ENCODE data around the gene TYROBP.
"Not testable (repeated sequence)": the region's sequence is repeated elsewhere in the genome, so short reads cannot be mapped to it uniquely, and the experiment has no call there.

The TYROBP gene

DNA sequence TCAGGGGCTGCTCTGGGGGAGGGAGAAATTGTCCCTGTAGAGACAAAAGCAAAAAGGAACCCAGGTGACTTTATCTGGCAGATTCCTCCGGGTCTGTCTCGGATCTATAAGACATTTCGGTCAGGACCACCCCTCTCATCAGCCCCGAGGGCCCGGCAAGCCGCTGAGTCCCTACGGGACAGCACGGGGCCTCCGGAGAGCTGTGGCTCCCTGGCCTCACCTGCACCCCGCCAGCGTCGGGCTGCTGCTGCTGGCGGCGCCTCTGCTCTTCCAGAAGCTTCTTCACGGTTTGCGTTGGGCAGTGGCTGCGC lies 9.6 kb downstream of the TYROBP start:
- DNase-seq: no peak

DNA sequence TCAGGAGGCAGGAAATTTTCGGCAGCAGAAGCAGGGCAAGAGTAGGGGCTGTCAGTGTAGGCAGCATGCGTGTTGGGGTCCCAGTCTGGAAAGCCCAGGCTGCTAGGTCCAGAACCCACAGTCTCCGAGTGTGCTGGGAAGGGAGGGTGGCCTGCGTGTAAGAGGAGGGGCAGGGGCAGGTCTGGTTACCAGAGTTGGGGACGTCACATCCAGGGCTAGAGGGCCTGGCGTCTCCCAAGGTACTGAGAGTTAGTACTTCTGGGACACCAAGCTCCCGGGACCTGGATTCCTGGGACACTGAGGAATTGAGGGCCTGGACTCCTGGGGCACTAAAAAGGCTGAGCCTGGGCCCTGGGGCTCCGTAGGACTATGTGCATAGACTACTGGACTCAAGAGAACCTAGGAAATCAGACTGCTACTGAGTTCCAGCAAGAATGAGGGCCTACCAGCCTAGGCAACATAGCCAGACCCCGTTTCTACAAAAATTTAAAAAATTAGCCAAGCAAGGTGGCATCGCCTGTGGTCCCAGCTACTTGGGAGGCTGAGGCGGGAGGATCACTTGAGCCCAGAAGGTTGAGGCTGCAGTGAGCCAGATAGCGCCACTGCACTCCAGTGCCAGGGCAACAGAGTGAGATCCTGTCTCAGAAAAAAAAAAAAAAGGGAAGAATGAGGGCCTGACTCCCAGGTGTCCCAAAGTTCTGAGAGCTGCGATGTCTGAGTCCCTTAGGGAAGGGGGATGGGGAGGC lies 10.2 kb downstream of the TYROBP start:
- no peak for DNase-seq

DNA sequence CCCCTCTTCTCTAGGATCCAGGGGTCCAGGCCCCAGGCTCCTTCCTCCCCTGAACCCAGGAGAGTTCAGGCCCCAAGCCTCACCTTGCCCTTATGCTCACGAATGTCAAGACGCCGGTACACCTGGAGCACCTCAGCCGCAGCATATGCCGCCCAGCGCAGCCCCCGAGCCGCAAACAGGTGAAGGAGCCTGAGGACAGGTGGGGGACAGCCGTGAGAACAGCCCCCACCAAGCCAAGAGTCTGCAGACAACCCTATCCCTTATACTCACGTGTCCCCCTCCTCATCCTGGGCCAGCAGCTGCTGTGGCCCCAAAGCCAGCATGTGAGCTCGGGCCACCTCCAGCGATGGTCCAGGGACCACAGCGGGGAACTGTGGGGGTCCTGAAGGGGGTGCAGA lies 11.5 kb downstream of the TYROBP start:
- DNase-seq: no peak

DNA sequence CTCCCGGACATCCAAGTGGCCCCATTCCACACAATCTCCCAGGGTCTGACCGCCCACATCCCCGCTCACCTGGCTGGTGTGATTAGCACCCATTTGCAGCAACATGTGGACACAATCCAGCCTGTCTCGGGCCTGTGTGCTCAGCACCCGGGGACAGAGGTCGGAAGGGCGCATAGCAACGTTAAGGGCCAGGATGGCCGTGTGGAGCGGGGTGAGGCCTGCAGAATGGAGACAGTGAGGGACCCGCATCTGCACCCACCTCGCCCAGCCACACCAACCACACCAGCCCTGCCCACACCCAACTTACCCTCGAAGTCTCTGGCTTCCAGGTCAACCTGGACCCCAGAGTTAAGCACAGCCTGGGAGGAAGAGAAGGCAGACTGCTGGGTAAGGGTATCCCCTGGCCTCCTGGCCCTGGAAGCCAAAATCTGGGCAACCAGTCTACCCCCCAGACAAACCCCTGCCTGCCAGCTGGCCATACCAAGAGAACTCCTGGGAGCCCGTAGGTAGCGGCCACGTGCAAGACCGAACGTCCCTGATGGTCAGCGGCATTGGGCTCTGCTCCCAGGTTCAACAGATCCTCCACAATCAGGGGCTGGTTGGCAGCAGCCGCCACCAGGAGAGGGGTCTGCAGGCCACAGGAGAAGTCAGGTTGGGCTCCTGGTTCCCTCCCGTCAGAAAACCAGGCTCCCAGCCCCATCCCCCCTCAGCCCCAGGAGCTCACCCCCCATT lies 12.0 kb downstream of the TYROBP start:
- DNase-seq: no peak

DNA sequence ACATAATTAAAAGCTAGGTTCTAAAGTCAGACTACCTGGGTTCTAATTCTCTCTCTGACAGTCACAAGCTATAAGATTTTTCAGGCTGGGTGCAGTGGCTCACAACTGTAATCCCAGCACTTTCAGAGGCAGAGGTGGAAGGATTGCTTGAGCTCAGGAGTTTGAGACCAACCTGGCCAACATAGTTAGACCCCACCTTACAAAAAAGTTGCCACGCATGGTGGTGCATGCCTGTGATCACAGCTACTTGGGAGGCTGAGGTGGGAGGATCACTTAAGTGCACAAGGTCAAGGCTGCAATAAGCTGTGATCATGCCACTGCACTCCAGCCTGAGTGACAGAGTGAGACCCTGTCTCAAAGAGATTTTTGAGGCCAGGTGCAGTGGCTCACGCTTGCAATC lies 13.8 kb downstream of the TYROBP start:
- DNase-seq: no peak

DNA sequence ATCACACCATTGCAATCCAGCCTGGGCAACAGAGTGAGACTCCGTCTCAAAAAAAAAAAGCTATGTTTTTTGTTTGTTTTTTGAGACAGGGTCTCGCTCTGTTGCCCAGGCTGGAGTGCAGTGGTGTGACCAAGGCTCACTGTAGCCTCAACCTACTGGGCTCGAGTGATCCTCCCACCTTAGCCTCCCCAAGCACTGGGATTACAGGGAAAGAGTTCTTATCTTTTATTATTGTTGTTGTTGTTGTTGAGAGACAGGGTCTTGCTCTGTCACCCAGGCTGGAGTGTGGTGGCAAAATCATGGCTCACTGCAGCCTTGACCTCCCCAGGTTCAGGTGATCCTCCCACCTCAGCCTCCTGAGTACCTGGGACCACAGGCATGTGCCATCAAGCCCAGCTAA lies 16.3 kb downstream of the TYROBP start:
- not testable (repeated sequence) for DNase-seq

DNA sequence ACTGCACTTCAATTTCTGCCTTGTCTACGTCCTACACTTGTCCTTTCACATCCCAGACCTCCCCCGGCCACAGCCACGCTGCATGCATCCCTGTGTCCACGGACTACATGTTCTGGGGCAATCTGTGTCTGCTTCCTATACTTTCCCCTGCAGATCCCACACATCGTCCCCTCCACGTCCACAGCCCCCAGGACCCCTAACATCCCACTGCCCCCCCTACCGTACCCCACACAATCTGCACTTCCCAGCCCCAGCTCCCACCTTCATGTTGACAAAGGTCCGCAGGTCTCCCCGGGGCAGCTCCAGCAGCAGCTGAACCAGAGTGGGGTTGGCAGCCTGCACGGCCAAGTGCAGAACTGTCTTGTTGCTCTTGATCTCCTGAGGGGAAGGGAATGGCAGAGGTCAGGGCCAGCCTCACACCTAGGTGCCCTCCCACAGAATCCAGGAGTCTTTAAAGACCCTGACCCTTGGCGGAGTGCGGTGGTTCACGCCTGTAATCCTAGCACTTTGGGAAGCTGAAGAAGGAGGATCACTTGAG lies 17.9 kb downstream of the TYROBP start:
- no peak for DNase-seq

DNA sequence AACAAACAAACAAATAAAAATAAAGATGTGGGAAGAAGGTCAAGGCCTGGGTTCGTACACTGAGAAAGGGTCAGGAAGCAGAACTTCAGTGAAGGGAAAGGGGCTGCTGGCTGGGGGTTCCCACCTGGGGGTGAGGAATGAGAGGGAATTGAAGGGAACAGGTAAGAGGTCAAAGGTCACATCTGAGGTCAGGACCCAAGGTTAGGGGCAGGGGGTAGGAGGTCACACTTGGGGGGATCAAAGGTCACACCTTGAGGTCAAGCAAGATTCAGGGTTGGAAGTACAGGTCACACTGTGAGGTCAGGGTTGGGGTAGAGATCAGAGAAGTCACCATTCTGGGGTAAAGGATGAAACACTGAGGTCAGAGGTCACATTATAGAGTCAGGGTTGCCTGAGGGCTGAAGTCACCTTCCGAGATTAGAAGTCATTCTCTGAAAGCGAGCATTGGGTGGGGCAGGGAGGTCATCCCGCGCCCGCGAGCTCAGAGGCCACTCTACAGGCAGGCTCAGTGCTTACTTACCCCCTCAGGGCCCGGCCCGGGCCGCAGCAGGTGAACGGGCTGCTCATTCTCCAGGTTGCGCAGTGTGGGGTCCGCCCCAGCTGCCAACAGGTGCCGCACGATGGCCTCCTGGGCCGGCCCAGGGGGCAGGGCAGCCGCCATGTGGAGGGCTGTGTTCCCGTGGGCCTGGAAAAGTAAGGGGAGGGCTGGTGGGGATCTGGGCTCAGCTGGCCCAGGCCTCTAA lies 18.6 kb downstream of the TYROBP start:
- no peak for DNase-seq

DNA sequence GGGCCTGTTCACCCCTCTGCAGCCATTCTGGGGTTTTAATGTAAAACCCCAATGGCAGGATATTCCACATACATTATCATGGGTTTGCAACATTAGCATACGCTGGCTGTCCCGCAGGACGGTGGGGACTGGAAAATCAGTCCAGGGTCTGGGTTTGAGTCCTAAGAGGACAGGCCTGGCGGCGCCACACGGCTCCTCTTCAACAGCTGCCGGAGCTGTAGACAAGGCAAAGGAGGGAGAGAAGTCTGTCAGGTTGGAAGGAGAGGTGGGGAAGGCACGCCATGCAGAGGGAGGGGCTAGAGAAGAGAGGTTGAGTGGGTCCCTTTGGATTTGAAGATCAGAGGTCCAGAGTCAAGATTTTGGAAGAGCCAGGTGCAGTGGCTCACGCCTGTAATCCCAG lies 19.7 kb downstream of the TYROBP start:
- no peak for DNase-seq

DNA sequence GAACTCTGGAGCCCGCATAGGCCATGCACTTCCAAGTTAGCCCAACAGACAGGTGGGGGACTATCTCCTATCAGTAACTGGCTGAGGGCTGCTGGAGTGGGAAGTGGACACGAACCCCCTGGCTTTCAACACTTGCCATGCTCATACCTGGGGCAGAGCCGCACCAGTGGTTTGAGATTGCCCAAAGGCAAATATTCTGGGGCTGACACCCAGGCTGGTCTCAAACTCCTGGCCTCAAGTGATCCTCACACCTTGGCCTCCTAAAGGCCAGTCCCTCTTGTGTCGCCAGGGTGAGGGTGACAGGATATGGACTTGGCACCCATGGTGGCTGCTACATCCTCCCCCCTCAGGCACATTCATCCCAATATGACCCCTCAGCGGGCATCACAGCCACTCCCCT lies 20.9 kb downstream of the TYROBP start:
- no peak for DNase-seq

DNA sequence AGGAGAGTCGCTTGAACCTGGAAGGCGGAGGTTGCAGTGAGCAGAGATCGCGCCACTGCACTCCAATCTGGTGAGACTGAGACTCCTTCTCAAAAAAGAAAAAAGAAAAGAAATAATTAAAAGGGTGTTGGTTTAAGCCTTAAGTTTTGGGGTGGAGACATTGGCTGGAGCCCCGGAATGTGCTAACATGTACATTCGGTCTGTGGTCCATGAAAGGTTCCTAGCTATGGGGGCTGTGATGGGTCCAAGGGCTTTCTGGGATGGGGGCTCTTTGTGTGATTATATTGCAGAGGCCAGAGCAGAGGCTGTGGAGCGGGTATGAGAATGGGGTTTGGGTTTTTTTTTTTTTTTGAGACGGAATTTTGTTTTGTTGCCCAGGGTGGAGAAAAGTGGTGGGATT lies 22.2 kb downstream of the TYROBP start:
- DNase-seq: no peak

DNA sequence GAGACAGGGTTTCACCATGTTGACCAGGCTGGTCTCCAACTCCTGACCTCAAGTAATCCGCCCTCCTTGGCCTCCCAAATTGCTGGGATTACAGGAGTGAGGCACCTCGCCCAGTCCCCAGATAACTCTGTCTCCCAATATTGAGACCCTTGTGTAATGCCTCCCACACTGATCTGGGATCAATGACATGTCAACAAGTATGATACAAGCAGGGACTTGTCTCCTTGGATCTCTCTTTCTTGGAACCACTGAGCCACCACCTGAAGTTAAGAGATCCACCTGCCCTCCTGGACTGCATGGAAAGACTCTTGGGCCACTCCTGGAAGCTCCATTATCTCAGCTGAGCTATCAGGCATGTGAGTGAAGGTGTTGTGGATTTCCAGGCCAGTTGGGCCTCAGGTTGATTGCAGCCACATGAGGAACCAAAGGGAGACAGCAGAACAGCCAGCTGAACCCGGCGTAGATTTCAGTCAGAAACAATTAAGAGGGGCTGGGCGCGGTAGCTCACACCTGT lies 22.8 kb downstream of the TYROBP start:
- DNase-seq: no peak

DNA sequence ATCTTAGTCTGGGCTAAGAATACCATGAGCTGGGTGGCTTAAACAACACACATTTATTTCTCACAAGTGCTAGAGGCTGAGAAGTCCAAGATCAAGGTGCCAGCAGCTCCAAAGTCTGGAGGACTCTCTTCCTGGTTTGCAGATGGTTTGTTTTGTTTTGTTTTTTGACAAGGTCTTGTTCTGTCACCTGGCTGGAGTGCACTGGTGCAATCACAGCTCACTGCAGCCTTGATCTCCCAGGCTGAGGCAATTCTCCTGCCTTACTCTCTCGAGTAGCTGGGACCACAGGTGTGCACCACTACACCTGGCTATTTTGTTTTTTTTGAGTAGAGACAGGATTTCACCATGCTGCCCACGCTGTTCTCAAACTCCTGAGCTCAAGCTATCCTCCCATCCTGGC lies 24.2 kb downstream of the TYROBP start:
- no peak for DNase-seq

DNA sequence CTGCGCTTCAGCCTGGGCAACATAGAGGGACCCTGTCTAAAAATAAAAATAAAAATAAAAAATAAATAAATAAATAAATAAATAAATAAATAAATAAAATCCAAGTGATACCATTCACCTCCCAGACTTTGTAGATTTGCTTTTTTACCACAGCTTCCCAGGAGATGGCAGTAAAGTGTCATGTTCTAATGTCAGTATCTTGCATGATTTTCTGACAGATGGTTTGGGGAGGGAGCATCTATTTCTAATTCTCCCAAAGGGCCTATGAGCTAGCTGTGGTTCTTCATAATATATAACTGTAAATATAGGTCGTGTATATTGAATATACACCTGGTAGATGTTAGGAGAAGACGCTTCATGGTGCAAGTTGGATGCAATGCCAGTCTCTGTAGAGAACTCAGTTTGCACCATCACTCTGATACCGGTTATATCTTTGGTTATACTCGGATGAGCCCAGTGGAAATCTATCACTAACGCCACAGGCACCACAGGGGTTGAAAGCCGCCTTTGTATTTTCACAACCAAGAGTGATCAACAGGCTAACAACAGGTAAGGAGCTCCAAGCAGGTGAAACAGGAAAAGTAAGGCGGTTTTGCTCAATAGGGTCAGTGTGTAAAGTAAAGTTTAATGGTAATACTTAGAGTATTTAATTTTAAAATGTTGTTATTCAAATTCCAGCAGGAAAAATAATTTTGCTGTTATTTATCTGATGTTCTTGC lies 25.8 kb downstream of the TYROBP start:
- peak; percentile 71 to 81 for DNase-seq

DNA sequence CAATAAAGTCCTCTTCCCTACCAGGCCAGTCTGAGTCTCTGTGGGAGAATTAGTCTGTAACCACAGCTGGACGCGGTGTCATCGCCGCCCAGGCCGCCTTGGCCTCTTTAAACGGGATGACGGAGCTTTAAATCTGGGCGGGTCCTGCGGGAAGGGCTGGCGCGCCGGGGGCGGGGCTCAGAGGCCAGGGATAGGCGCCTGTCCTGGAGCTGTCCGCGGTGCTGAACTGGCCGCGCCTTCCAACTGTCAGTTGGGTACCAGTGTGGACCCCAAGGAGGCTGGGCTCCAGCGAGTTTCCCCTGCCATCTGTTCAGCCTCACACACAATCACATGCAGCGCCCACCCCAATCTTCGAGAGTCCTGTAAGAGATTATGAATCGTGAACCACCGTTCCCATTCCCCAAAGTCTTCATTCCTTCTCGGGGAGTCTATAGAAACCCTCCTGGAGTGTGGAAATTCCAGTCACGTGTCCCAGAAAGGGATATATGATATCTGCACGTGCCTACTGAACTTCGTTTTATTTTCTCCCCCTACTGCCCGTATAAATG lies 28.3 kb downstream of the TYROBP start:
- DNase-seq: peak; percentile 81 to 88

DNA sequence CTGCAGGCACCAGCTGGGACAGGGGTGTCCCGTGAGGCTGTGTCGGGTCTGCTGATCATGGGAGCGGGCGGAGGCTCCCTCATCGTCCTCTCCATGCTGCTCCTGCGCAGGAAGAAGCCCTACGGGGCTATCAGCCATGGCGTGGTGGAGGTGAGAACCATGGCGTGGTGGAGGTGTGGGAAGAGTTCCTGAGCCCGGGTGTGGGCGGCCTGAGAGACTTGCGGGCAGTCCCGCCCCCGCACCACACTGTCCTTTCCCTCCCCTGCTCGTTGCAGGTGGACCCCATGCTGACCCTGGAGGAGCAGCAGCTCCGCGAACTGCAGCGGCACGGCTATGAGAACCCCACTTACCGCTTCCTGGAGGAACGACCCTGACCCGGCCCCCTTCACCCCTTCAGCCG lies 29.0 kb downstream of the TYROBP start:
- DNase-seq: no peak

DNA sequence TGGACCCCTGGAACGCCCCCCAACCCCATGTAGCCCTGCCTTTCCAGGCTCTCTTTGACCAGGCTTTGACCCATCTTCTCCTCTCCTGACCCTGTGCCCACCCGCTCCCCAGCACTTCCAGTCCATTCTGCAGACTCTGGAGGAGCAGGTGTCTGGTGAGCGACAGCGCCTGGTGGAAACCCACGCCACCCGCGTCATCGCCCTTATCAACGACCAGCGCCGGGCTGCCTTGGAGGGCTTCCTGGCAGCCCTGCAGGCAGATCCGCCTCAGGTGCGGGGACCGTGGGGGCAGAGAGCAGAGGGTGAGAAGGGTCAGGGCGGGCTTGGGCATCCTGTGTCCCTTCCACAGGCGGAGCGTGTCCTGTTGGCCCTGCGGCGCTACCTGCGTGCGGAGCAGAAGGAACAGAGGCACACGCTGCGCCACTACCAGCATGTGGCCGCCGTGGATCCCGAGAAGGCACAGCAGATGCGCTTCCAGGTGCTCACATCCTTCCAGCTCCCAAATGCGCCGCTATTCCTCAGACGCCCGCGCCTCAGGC lies 33.6 kb downstream of the TYROBP start:
- no peak for DNase-seq

DNA sequence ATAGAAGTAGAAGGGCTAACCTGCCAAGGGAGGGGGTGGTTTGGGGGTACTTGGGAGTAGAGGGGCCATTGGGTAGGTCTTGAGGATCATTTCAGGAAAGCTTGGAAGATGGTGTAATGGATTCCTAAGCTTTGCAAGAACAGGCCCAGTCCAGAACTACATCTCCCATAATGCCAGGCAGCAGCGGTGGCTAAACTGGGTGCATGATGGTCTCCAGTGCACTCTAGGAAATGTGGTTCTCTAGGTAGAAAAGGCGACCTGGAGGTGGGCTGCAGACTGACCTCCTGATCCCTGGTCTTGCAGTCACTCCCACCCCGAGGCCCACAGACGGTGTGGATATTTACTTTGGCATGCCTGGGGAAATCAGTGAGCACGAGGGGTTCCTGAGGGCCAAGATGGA lies 35.9 kb downstream of the TYROBP start:
- no peak for DNase-seq

DNA sequence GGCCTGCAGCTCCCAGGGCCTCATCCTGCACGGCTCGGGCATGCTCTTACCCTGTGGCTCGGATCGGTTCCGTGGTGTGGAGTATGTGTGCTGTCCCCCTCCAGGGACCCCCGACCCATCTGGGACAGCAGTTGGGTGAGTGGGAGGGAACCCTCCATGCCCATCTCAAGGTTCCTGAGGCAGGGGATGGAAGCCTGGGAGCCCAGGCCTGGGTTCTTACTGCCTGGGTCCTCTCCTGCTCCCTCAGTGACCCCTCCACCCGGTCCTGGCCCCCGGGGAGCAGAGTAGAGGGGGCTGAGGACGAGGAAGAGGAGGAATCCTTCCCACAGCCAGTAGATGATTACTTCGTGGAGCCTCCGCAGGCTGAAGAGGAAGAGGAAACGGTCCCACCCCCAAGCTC lies 36.5 kb downstream of the TYROBP start:
- no peak for DNase-seq

DNA sequence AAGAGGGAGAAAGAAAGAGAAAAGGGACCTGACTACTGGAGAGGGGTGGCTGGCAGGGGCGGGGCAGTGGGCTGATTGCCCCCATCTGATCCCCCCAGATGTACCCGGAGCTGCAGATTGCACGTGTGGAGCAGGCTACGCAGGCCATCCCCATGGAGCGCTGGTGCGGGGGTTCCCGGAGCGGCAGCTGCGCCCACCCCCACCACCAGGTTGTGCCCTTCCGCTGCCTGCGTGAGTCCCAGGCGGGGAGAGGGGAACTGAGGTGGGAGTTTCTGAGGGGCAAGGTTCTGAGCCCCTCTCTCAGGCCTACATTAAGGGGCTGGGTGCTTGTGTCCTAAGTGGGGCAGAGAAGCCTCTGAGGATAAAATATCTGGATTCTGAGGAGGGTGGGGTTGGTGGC lies 37.3 kb downstream of the TYROBP start:
- DNase-seq: no peak

DNA sequence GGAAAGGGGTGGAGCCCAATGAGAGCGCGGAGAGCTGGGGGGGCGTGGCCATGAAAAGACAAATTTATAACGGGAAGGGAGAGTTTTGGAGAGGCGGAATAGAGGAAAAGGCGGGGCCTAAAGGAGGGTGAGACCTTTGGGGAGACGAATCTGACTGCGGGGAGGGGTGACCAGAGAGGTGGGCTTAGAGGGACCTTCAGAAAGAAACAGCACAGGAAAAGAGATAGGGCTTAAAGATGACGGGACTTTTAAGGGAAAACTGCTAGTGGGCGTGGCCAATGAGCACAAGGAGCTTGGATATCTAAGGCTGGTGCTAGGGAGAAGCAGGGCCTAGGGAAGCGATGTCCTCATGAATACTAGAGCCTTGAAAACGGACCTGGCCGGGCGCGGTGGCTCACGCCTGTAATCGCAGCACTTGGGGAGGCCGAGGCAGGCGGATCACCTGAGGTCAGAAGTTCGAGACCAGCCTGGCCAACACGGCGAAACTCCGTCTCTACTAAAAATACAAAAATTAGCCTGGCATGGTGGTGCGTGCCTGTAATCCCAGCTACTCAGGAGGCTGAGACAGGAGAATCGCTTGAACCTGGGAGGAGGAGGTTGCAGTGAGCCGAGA lies 37.9 kb downstream of the TYROBP start:
- DNase-seq: not testable (repeated sequence)
